ENCODE data around the gene PCGF6. TPM values are rescaled to one million over a fixed set of nuclear protein-coding genes. Genes with fewer than 3 reads are reported as not detected.

The PCGF6 gene
- total RNA-seq, 1 experiment from 2014 or later = 19.2 TPM

- no peak for TF ChIP-seq JAZF1 (CRISPR knock-in tag; IDR thresholded peaks at IDR 0.05)
- TF ChIP-seq FOXP1 (CRISPR knock-in tag; IDR thresholded peaks at IDR 0.05; ENCODE audit: borderline replicate concordance) = no peak
- POLR2A ChIA-PET = no interaction called here
- ATAC-seq (no peak), DNase-seq (ENCODE audit: low spot score) (no peak)
- CTCF ChIA-PET = interaction anchor here (1.0 kb wide), 1 partner anchor 35 kb away, joined by 3 read pairs; no protein-coding TSS in a partner anchor
- no peak overlapping the region for H3K4me3 Mint-ChIP-seq
- H3K27me3 Mint-ChIP-seq (ENCODE audit: low read depth) = peaks cover 62% of the 10 kb centered on the region
- H3K4me1 Mint-ChIP-seq = peaks cover 40% of the 10 kb centered on the region
- no peaks in the 10 kb centered on the region for H3K9me3 Mint-ChIP-seq
- H3K27ac Mint-ChIP-seq = no peak overlapping the region
- no peaks in the 10 kb centered on the region for H3K36me3 Mint-ChIP-seq
Measured at GRCh38 chr10:103280031-103280430, 70.9 kb downstream of the PCGF6 start.

- H3K4me1 Mint-ChIP-seq = peaks cover 40% of the 10 kb centered on the region
- ChIA-PET CTCF (interaction anchor here (0.5 to 1.1 kb wide), 3 partner anchors 9 to 71 kb away, joined by 3 read pairs; no protein-coding TSS in a partner anchor), POLR2A (interaction anchor here (0.6 kb wide), 2 partner anchors 24 to 310 kb away, joined by 3 to 6 read pairs; no protein-coding TSS in a partner anchor)
- peak; percentile 71 for DNase-seq (ENCODE audit: low spot score)
- no peaks in the 10 kb centered on the region for H3K9me3 Mint-ChIP-seq
- ATAC-seq = no peak
- H3K4me3 Mint-ChIP-seq = peak overlapping the region; percentile 64
- H3K36me3 Mint-ChIP-seq = no peaks in the 10 kb centered on the region
- no peak overlapping the region for H3K27ac Mint-ChIP-seq
- H3K27me3 Mint-ChIP-seq (ENCODE audit: low read depth) = peaks cover 69% of the 10 kb centered on the region
- TF ChIP-seq ZNF219 (CRISPR knock-in tag; IDR thresholded peaks at IDR 0.05; ENCODE audit: borderline replicate concordance) (no peak), GABPB1 (CRISPR knock-in tag; IDR thresholded peaks at IDR 0.05) (0 out of 2 replicates have a peak, but pooled peaks have one; percentile 19), ZSCAN18 (CRISPR knock-in tag; IDR thresholded peaks at IDR 0.05) (no peak), ZBTB43 (CRISPR knock-in tag; IDR thresholded peaks at IDR 0.05) (peak; percentile 88), ATF1 (CRISPR knock-in tag; IDR thresholded peaks at IDR 0.05) (no peak), ZMAT4 (CRISPR knock-in tag; IDR thresholded peaks at IDR 0.05) (no peak), TEAD1 (CRISPR knock-in tag; IDR thresholded peaks at IDR 0.05) (peak; percentile 85; the same call in 1 of the 2 replicates), TP53 (CRISPR knock-in tag; IDR thresholded peaks at IDR 0.05) (no peak; the same call in 1 of the 2 replicates), ZNF317 (CRISPR knock-in tag; IDR thresholded peaks at IDR 0.05; ENCODE audit: borderline replicate concordance, low read depth) (no peak), NFATC4 (CRISPR knock-in tag; IDR thresholded peaks at IDR 0.05) (no peak), E2F4 (CRISPR knock-in tag; IDR thresholded peaks at IDR 0.05; ENCODE audit: borderline replicate concordance, low read depth) (no peak), CTCF (IDR thresholded peaks at IDR 0.05) (no peak), FOXJ3 (CRISPR knock-in tag; IDR thresholded peaks at IDR 0.05; ENCODE audit: borderline replicate concordance) (no peak), ZNF138 (CRISPR knock-in tag; conservative IDR thresholded peaks at IDR 0.05) (no peak), ELF4 (CRISPR knock-in tag; IDR thresholded peaks at IDR 0.05; ENCODE audit: low read depth) (no peak), PRDM15 (CRISPR knock-in tag; IDR thresholded peaks at IDR 0.05) (no peak), ZNF396 (CRISPR knock-in tag; IDR thresholded peaks at IDR 0.05; ENCODE audit: borderline replicate concordance) (no peak), ZNF532 (CRISPR knock-in tag; IDR thresholded peaks at IDR 0.05; ENCODE audit: borderline replicate concordance) (no peak)
Measured at GRCh38 chr10:103278862-103279298, 72.1 kb downstream of the PCGF6 start.
